Spleen (tissue), 11 donors: ENCODE data around the gene MYOF. TPM values are rescaled to one million over a fixed set of nuclear protein-coding genes. Genes with fewer than 3 reads are reported as not detected.

ENCODE experiments used
- DNase-seq: peaks from one replicate; pipeline ENCODE4 v3.0.0-alpha.2; 2020
- H3K27ac ChIP-seq, 8 donors: fragments of 200-600 bp; sonication (generic) in 7 of 8; 1 replicate in 4 of 8; 2 replicates in 4 of 8; pipeline versions ENCODE4 v1.5.0 to v1.8.0; 2016 to 2021; ENCODE audit warnings: inconsistent platforms in 4 of 8, mild to moderate bottlenecking in 4 of 8, moderate library complexity in 1 of 8
- H3K27me3 ChIP-seq, 7 donors: fragments of 200-600 bp; sonication (generic) in 6 of 7; replicated peaks in 1 of 7; 1 replicate in 4 of 7; 2 replicates in 3 of 7; pipeline versions ENCODE4 v1.5.0 to v1.8.0; 2016 to 2021; ENCODE audit warnings: inconsistent platforms in 3 of 7, mild to moderate bottlenecking in 1 of 7
- H3K36me3 ChIP-seq, 6 donors: fragments of 200-600 bp; sonication (generic) in 5 of 6; 1 replicate in 4 of 6; 2 replicates in 2 of 6; pipeline versions ENCODE4 v1.5.0 to v1.8.0; 2016 to 2021; ENCODE audit warnings: inconsistent platforms in 2 of 6
- H3K4me1 ChIP-seq, 6 donors: fragments of 200-600 bp; sonication (generic) in 5 of 6; 1 replicate in 3 of 6; 2 replicates in 3 of 6; pipeline versions ENCODE4 v1.5.0 to v1.8.0; 2016 to 2021; ENCODE audit warnings: inconsistent platforms in 3 of 6
- H3K4me3 ChIP-seq, 8 donors: fragments of 200-600 bp; sonication (generic) in 7 of 8; 1 replicate in 4 of 8; 2 replicates in 4 of 8; pipeline versions ENCODE4 v1.5.0 to v1.8.0; 2016 to 2021; ENCODE audit warnings: inconsistent platforms in 4 of 8, mild to moderate bottlenecking in 4 of 8, moderate library complexity in 2 of 8
- H3K9me3 ChIP-seq, 8 donors: fragments of 200-600 bp; sonication (generic) in 7 of 8; 1 replicate in 4 of 8; 2 replicates in 4 of 8; pipeline versions ENCODE4 v1.5.0 to v1.8.0; 2016 to 2021; ENCODE audit warnings: inconsistent platforms in 4 of 8
- POLR2A ChIP-seq, 3 donors: fragments of 450-650 bp; IDR thresholded peaks; one replicate each; pipeline ENCODE4 v1.5.1; 2017; ENCODE audit warnings: antibody characterized with exemption in 3 of 3, mild to moderate bottlenecking in 1 of 3
- POLR2AphosphoS5 ChIP-seq, 3 donors: sonication (generic); formaldehyde crosslinking; IDR thresholded peaks; one replicate each; pipeline ENCODE4 v1.5.1; 2017; ENCODE audit warnings: antibody characterized with exemption in 3 of 3
- WGBS, 5 donors: extraction: QIAGEN DNeasy Blood & Tissue Kit in 3 of 5; methylation state at CpG; one replicate each; pipeline versions ENCODE4 v1.1.5 to v1.1.7; 2013 to 2018; 5-methylcytosine and 5-hydroxymethylcytosine counted together
- intact Hi-C: fragments of 100-400 bp; cut with DNase I; formaldehyde crosslinking; loops from one replicate; pipeline ENCODE4 v1.15.0; 2023; ENCODE audit warnings: low total_unique reads
- polyA plus RNA-seq, 3 donors: library from polyadenylated mRNA; stranded (reverse); fragments of 200-250 nt; gene quantifications; one replicate each; pipeline ENCODE4 v1.2.1, GENCODE V29; 2013
- total RNA-seq, 7 donors: library from RNA; depleted of rRNA in 3 of 7; stranded (reverse); fragments of >200 nt in 3 of 7; fragmentation: NEBNext Ultra II Directional in 4 of 7; extraction: Animal tissue kit (Norgen Biotek cat#: 25700) in 4 of 7; gene quantifications; one replicate each; pipeline versions ENCODE4 v1.1.0 to v1.2.1, GENCODE V29; 2016 to 2021
- TF ChIP-seq, protein P1 (sequence below), 11 experiments: fragments of 200-600 bp in 7 of 11; fragments of 450-650 bp in 4 of 11; sonication (generic) in 4 of 11; IDR thresholded peaks in 8 of 11; conservative IDR thresholded peaks in 3 of 11; 1 replicate in 7 of 11; 2 replicates in 4 of 11; pipeline versions ENCODE4 v1.4.0 to v1.8.0; 2016 to 2021; ENCODE audit warnings: antibody characterized with exemption in 11 of 11, inconsistent platforms in 4 of 11, mild to moderate bottlenecking in 1 of 11
- donor health status: healthy with polysubstance abuse.
- donor health status: DM: no; HTN: no; CAD: no; lungs with moderate emphysema.
- donor health status: DM: no; HTN: no; CAD: no.
- donor health status: Bipolar disorder and iron deficiency.
- donor health status: healthy.
- donor health status: DM: no; HTN: no; CAD: no.
- donor health status: DM: yes; HTN: yes; CAD: no.

MYOF gene
- total and polyA plus RNA-seq, 10 donors, result 1.5 to 50.8 (median 20.9) TPM

DNA sequence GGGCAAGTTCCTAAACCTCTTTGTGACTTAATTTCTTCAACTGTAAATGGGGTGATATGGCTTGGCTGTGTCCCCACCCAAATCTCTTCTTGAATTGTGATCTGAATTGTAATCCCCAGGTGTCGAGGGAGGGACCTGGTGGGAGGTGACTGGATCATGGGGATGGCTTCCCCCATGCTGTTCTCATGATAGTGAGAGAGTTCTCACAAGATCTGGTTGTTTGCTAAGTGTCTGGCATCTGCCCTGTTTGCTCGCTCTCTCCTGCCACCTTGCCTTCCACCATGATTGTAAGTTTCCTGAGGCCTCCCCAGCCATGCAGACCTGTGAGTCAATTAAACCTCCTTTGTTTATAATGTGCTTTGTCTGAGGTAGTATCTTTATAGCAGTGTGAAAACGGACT, 177.0 kb downstream of the MYOF start:
- Histone ChIP-seq H3K36me3 (peaks cover 0 to 45% (median 0%) of the 10 kb centered on the region in 6 donors), H3K27ac (no peak overlapping the region), H3K4me1 (no peaks in the 10 kb centered on the region), H3K9me3 (no peaks in the 10 kb centered on the region), H3K27me3 (no peaks in the 10 kb centered on the region), H3K4me3 (no peak overlapping the region)
- no peak for DNase-seq
- no peak for TF ChIP-seq POLR2AphosphoS5 (IDR thresholded peaks at IDR 0.05)
- intact Hi-C loops, result no loop called here
- WGBS, 5 donors, result 78 to 95% (median 93%) methylated on average over 3 of the region's 3 CpGs

DNA sequence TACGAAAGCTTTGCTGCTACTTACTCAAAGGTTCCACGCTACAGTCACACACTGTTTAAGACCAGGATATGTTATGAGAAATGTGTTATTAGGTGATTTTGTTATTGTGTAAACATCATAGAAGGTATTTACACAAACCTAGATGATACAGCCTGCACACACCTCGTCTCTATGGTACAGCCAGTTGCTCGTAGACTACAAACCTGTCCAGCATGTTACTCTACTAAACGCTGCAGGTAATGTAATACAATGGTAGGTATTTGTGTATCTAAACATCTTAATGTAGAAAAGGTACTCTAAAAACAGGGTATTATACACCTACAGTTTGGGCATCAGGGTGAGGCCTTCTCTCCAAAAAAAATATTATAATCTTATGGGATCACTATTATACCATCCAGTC, 181.2 kb downstream of the MYOF start:
- intact Hi-C loops, result no loop called here
- Histone ChIP-seq H3K27me3 (no peaks in the 10 kb centered on the region), H3K4me3 (no peak overlapping the region), H3K36me3 (peaks cover 0 to 11% (median 0%) of the 10 kb centered on the region in 6 donors), H3K27ac (no peak overlapping the region), H3K9me3 (no peaks in the 10 kb centered on the region), H3K4me1 (no peaks in the 10 kb centered on the region)
- 85 to 95% (median 92%) methylated on average over 5 of the region's 5 CpGs for WGBS, 5 donors
- no peak for DNase-seq
- no peak for TF ChIP-seq POLR2A (IDR thresholded peaks at IDR 0.05)
- no peak for TF ChIP-seq POLR2AphosphoS5 (IDR thresholded peaks at IDR 0.05)
- TF ChIP-seq, protein P1, sequence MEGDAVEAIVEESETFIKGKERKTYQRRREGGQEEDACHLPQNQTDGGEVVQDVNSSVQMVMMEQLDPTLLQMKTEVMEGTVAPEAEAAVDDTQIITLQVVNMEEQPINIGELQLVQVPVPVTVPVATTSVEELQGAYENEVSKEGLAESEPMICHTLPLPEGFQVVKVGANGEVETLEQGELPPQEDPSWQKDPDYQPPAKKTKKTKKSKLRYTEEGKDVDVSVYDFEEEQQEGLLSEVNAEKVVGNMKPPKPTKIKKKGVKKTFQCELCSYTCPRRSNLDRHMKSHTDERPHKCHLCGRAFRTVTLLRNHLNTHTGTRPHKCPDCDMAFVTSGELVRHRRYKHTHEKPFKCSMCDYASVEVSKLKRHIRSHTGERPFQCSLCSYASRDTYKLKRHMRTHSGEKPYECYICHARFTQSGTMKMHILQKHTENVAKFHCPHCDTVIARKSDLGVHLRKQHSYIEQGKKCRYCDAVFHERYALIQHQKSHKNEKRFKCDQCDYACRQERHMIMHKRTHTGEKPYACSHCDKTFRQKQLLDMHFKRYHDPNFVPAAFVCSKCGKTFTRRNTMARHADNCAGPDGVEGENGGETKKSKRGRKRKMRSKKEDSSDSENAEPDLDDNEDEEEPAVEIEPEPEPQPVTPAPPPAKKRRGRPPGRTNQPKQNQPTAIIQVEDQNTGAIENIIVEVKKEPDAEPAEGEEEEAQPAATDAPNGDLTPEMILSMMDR (IDR thresholded peaks at IDR 0.05 in 8 of 11, conservative IDR thresholded peaks at IDR 0.05 in 3 of 11), result no peak

DNA sequence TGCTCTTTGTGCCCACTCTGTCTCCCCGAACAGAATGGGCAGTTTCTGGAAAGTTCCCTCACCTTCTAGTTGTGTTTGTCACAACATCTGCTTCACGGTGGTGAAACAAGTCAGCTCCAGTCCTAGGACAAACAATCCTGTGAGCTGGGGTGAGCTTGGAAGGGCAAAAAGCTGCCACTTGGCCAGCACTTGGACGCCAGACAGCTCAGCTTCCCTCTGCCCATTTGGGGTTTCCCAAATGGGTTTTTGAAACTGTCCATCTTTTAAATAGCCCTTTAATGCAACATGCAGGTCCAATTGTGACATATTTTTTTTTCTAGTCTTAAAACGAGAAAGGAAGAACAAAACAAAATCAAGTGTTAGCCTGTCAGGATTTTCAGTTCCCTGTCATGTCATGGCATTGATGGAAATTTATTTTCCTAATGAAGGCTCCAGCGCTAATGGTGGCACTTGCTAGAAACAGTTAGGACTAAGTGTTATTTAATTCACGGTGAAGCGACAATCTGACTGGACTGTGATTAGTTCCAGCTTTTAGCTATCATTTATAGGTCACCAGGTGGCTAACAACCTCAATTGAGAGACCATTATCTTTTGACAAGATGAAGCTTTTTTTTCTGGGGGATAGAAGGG, 181.7 kb downstream of the MYOF start:
- Histone ChIP-seq H3K36me3 (peaks cover 0 to 5% (median 0%) of the 10 kb centered on the region in 6 donors), H3K27me3 (no peaks in the 10 kb centered on the region), H3K4me1 (no peaks in the 10 kb centered on the region), H3K9me3 (no peaks in the 10 kb centered on the region), H3K27ac (no peak overlapping the region), H3K4me3 (no peak overlapping the region)
- TF ChIP-seq, protein P1 (IDR thresholded peaks at IDR 0.05 in 8 of 11, conservative IDR thresholded peaks at IDR 0.05 in 3 of 11), result no peak
- no peak for TF ChIP-seq POLR2AphosphoS5 (IDR thresholded peaks at IDR 0.05)
- no peak for TF ChIP-seq POLR2A (IDR thresholded peaks at IDR 0.05)
- no peak for DNase-seq
- WGBS, 5 donors, result 72 to 85% (median 81%) methylated on average over 7 of the region's 7 CpGs
- intact Hi-C loops, result no loop called here

DNA sequence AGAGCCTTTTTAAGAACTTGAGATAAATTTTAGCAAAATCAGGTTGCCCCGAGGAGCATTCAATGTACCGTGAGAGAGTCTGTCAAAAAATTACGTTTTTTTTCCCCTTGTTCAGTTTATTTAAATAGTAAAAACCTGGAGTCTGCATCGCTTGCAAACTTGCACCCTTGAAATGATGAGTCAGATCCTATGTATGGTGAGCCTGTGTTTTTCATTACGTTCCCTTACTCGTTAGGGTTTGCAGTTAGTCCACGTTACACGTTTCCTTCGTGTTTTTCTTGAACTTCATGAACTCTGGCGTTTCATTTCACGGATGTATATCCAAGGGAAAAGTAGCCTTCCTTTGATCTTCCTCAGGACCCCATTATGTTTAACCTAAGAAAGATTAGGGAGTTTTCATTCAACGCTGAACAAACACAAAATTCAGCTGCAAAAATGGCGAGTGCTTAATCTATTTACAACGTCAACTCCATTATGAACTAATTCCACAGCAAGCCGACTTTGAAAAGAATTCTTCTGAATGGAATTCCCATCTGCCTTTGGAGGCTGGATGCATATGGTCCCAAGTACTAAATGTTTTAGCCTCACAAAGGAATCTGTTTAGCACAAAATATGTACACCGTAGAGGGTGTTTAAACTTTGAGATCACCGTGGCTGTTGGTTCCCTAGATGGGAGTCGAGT, 182.4 kb downstream of the MYOF start:
- no peaks in the 10 kb centered on the region for H3K9me3 ChIP-seq
- no peaks in the 10 kb centered on the region for H3K36me3 ChIP-seq
- no peak overlapping the region for H3K4me3 ChIP-seq
- DNase-seq, result no peak
- no peak overlapping the region for H3K27ac ChIP-seq
- intact Hi-C loops, result no loop called here
- no peaks in the 10 kb centered on the region for H3K27me3 ChIP-seq
- 76 to 84% (median 80%) methylated on average over 18 of the region's 18 CpGs for WGBS, 5 donors
- no peaks in the 10 kb centered on the region for H3K4me1 ChIP-seq
- TF ChIP-seq, protein P1 (IDR thresholded peaks at IDR 0.05 in 8 of 11, conservative IDR thresholded peaks at IDR 0.05 in 3 of 11), result no peak
- no peak for TF ChIP-seq POLR2A (IDR thresholded peaks at IDR 0.05)
- TF ChIP-seq POLR2AphosphoS5 (IDR thresholded peaks at IDR 0.05), result no peak
